Mesenchymal stem cell (in vitro differentiated cells and primary cell): ENCODE measurements around the gene TUT4.

Experiments
- DNase-seq: peaks from one replicate; pipeline ENCODE4 v3.0.0-alpha.2; 2013
- H2AFZ ChIP-seq: one replicate; pipeline ENCODE4 v1.6.1; 2013; ENCODE audit warnings: low read depth, mild to moderate bottlenecking, control low read depth, inconsistent platforms, low read length, moderate library complexity
- H2AK5ac ChIP-seq: 2 replicates; pipeline ENCODE4 v1.6.1; 2013; ENCODE audit warnings: low read length, moderate library complexity, mild to moderate bottlenecking, inconsistent platforms; ENCODE audit not compliant: severe bottlenecking
- H2BK120ac ChIP-seq: one replicate; pipeline ENCODE4 v1.6.1; 2013; ENCODE audit warnings: low read depth, mild to moderate bottlenecking, inconsistent platforms, low read length, moderate library complexity
- H2BK12ac ChIP-seq, 2 experiments: one replicate each; pipeline ENCODE4 v1.6.1; 2013; ENCODE audit warnings: inconsistent platforms in 2 of 2, low read length in 2 of 2, mild to moderate bottlenecking in 2 of 2, moderate library complexity in 2 of 2, control low read depth in 1 of 2
- H2BK15ac ChIP-seq: one replicate; pipeline ENCODE4 v1.6.1; 2013; ENCODE audit warnings: mild to moderate bottlenecking, low read depth, inconsistent platforms; ENCODE audit not compliant: poor library complexity, severe bottlenecking
- H2BK5ac ChIP-seq: 2 replicates; pipeline ENCODE4 v1.6.1; 2013; ENCODE audit warnings: low read depth, mild to moderate bottlenecking, low read length, control low read depth, inconsistent platforms; ENCODE audit not compliant: poor library complexity, severe bottlenecking
- H3K14ac ChIP-seq, 2 experiments: one replicate each; pipeline ENCODE4 v1.6.1; 2013; ENCODE audit warnings: inconsistent platforms in 2 of 2, low read length in 2 of 2, control low read depth in 1 of 2, mild to moderate bottlenecking in 1 of 2, moderate library complexity in 1 of 2
- H3K18ac ChIP-seq, 2 experiments: one replicate each; pipeline ENCODE4 v1.6.1; 2013; ENCODE audit warnings: inconsistent platforms in 2 of 2, low read length in 2 of 2, control low read depth in 1 of 2, low read depth in 1 of 2, mild to moderate bottlenecking in 1 of 2
- H3K23ac ChIP-seq, 2 experiments: one replicate each; pipeline ENCODE4 v1.6.1; 2013; ENCODE audit warnings: inconsistent platforms in 2 of 2, low read length in 2 of 2, mild to moderate bottlenecking in 2 of 2, moderate library complexity in 2 of 2, control low read depth in 1 of 2
- H3K27ac ChIP-seq: 2 replicates; pipeline ENCODE4 v1.5.1; 2013; ENCODE audit warnings: mild to moderate bottlenecking, moderate library complexity, low read length, control low read depth, inconsistent platforms; ENCODE audit not compliant: poor library complexity, severe bottlenecking
- H3K27me3 ChIP-seq, 2 experiments: 2 replicates each; pipeline versions ENCODE4 v1.6.1 to v1.7.0; 2013; ENCODE audit warnings: low read length in 2 of 2, mild to moderate bottlenecking in 2 of 2, moderate library complexity in 2 of 2, control low read depth in 1 of 2, inconsistent platforms in 1 of 2; ENCODE audit not compliant: control insufficient read depth in 1 of 2, insufficient read depth in 1 of 2
- H3K36me3 ChIP-seq, 2 experiments: 2 replicates each; pipeline versions ENCODE4 v1.6.1 to v1.7.0; 2013; ENCODE audit warnings: low read length in 2 of 2, control low read depth in 1 of 2, inconsistent platforms in 1 of 2, low read depth in 1 of 2, mild to moderate bottlenecking in 1 of 2; ENCODE audit not compliant: insufficient read depth in 2 of 2, control insufficient read depth in 1 of 2
- H3K4ac ChIP-seq, 2 experiments: one replicate each; pipeline ENCODE4 v1.6.1; 2013; ENCODE audit warnings: inconsistent platforms in 2 of 2, low read length in 2 of 2, mild to moderate bottlenecking in 2 of 2, moderate library complexity in 2 of 2, control low read depth in 1 of 2, low read depth in 1 of 2
- H3K4me1 ChIP-seq: 2 replicates; pipeline ENCODE4 v1.6.1; 2013; ENCODE audit warnings: low read depth, low read length, control low read depth; ENCODE audit not compliant: control insufficient read depth, insufficient read depth
- H3K4me2 ChIP-seq: 2 replicates; pipeline ENCODE4 v1.6.1; 2013; ENCODE audit warnings: low read length, mild to moderate bottlenecking, inconsistent platforms; ENCODE audit not compliant: poor library complexity, severe bottlenecking
- H3K4me3 ChIP-seq, 2 experiments: 2 replicates each; pipeline versions ENCODE4 v1.5.1 to v1.7.0; 2013; ENCODE audit warnings: low read length in 2 of 2, mild to moderate bottlenecking in 2 of 2, control low read depth in 1 of 2, low read depth in 1 of 2; ENCODE audit not compliant: insufficient read depth in 1 of 2
- H3K79me1 ChIP-seq: replicated peaks from 2 replicates; pipeline ENCODE4 v1.6.1; 2013; ENCODE audit warnings: mild to moderate bottlenecking, control low read depth, low read length, inconsistent platforms; ENCODE audit not compliant: poor library complexity, severe bottlenecking
- H3K9ac ChIP-seq: 2 replicates; pipeline ENCODE4 v1.7.0; 2013; ENCODE audit warnings: mild to moderate bottlenecking, low read length, moderate library complexity
- H3K9me3 ChIP-seq: 2 replicates; pipeline ENCODE4 v1.7.0; 2013; ENCODE audit warnings: mild to moderate bottlenecking, low read length; ENCODE audit not compliant: control insufficient read depth
- H4K8ac ChIP-seq: one replicate; pipeline ENCODE4 v1.6.1; 2013; ENCODE audit warnings: inconsistent platforms, mild to moderate bottlenecking, low read length, moderate library complexity
- H4K91ac ChIP-seq: one replicate; pipeline ENCODE4 v1.6.1; 2013; ENCODE audit warnings: mild to moderate bottlenecking, low read length, inconsistent platforms
- WGBS: methylation state at CpG from one replicate; pipeline ENCODE4 v1.1.7; 2013; ENCODE audit warnings: mixed read lengths; 5-methylcytosine and 5-hydroxymethylcytosine counted together

Gene TUT4

GRCh38 chr1:52474807-52475206 lies 78.1 kb downstream of the TUT4 start:
- WGBS = 100% methylated on average over 3 of the region's 4 CpGs
- no peak overlapping the region for H3K4me3 ChIP-seq

GRCh38 chr1:52473039-52473438 lies 79.9 kb downstream of the TUT4 start:
- Histone ChIP-seq H4K91ac (no peak overlapping the region), H2BK15ac (no peak overlapping the region), H2AFZ (no peak overlapping the region), H4K8ac (no peak overlapping the region), H2BK5ac (no peak overlapping the region), H2BK12ac (no peak overlapping the region), H3K9me3 (no peaks in the 10 kb centered on the region), H3K27ac (no peak overlapping the region), H3K4me2 (no peak overlapping the region), H3K4ac (no peak overlapping the region), H3K4me3 (no peak overlapping the region), H3K79me1 (peaks cover 9% of the 10 kb centered on the region), H3K27me3 (no peaks in the 10 kb centered on the region), H3K18ac (no peak overlapping the region), H3K9ac (no peak overlapping the region), H3K4me1 (no peaks in the 10 kb centered on the region), H3K14ac (no peak overlapping the region), H2BK120ac (no peak overlapping the region), H2AK5ac (no peak overlapping the region), H3K23ac (no peak overlapping the region), H3K36me3 (peaks cover 0 to 55% of the 10 kb centered on the region in 2 experiments)
- DNase-seq = no peak

More at GRCh38 chr1:52474807-52475206, 78.1 kb downstream of the TUT4 start:
- Histone ChIP-seq H3K23ac (no peak overlapping the region), H2AFZ (no peak overlapping the region), H4K8ac (no peak overlapping the region), H2BK5ac (no peak overlapping the region), H3K36me3 (peaks cover 0 to 67% of the 10 kb centered on the region in 2 experiments), H3K9ac (no peak overlapping the region), H3K14ac (no peak overlapping the region), H2AK5ac (no peak overlapping the region), H3K27me3 (no peaks in the 10 kb centered on the region), H3K9me3 (no peaks in the 10 kb centered on the region), H3K4ac (no peak overlapping the region), H2BK12ac (no peak overlapping the region), H3K27ac (no peak overlapping the region), H4K91ac (no peak overlapping the region), H3K79me1 (peaks cover 11% of the 10 kb centered on the region), H2BK120ac (no peak overlapping the region), H2BK15ac (no peak overlapping the region), H3K4me2 (no peak overlapping the region), H3K4me1 (no peaks in the 10 kb centered on the region), H3K18ac (no peak overlapping the region)
- no peak for DNase-seq

- Histone ChIP-seq H3K4me2 (no peak overlapping the region), H2AK5ac (no peak overlapping the region), H2BK5ac (no peak overlapping the region), H4K8ac (no peak overlapping the region), H3K4ac (no peak overlapping the region), H3K36me3 (peaks cover 0 to 51% of the 10 kb centered on the region in 2 experiments), H2AFZ (no peak overlapping the region), H3K9ac (no peak overlapping the region), H2BK120ac (no peak overlapping the region), H3K18ac (no peak overlapping the region), H3K79me1 (peaks cover 9% of the 10 kb centered on the region), H2BK15ac (no peak overlapping the region), H2BK12ac (no peak overlapping the region), H3K23ac (no peak overlapping the region), H3K9me3 (no peaks in the 10 kb centered on the region), H3K4me3 (no peak overlapping the region), H4K91ac (no peak overlapping the region), H3K27ac (no peak overlapping the region), H3K27me3 (no peaks in the 10 kb centered on the region), H3K14ac (no peak overlapping the region), H3K4me1 (no peaks in the 10 kb centered on the region)
- WGBS = 95% methylated on average over 1 of the region's 1 CpG
- DNase-seq = no peak
These were observed 80.5 kb downstream of the TUT4 start for GRCh38 chr1:52472384-52472783.

- Histone ChIP-seq H2AK5ac (no peak overlapping the region), H3K79me1 (peaks cover 5% of the 10 kb centered on the region), H3K36me3 (peaks cover 0 to 33% of the 10 kb centered on the region in 2 experiments), H4K8ac (no peak overlapping the region), H3K9me3 (no peaks in the 10 kb centered on the region), H2BK15ac (no peak overlapping the region), H3K23ac (no peak overlapping the region), H3K4ac (no peak overlapping the region), H3K9ac (no peak overlapping the region), H2BK12ac (no peak overlapping the region), H3K27me3 (no peaks in the 10 kb centered on the region), H2BK5ac (no peak overlapping the region), H2AFZ (no peak overlapping the region), H3K4me2 (no peak overlapping the region), H3K14ac (no peak overlapping the region), H2BK120ac (no peak overlapping the region), H3K27ac (no peak overlapping the region), H4K91ac (no peak overlapping the region), H3K4me1 (no peaks in the 10 kb centered on the region), H3K4me3 (no peak overlapping the region), H3K18ac (no peak overlapping the region)
- no peak for DNase-seq
- no CpG with 5 or more reads among the region's 2 CpGs for WGBS
These were observed 83.8 kb downstream of the TUT4 start for GRCh38 chr1:52469108-52469507.
